ENCODE measurements around the gene MAML2.

Gene MAML2

DNA sequence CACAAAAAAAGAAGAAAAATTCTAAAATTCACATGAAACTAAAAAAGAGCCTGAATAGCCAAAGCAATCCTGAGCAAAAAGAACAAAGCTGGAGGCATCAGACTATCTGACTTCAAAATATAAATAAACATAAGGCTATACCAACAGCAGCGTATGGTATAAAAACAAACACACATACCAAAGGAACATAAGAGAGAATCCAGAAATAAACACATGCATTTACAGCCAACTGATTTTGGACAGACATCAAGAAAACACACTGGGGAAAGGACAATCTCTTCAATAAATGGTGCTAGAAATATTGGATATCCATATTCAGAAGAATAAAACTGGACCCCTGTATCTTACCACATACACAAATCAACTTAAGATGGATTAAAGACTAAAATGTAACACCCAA is 416.3 kb downstream of the MAML2 start:
- no peak for DNase-seq

All from NCI-H526 treated with DMSO at 0.1 percent for 48 hours (cell line).